ENCODE data around the gene RTL1. TPM values are rescaled to one million over a fixed set of nuclear protein-coding genes. Genes with fewer than 3 reads are reported as not detected.

RTL1 gene
- total and polyA plus RNA-seq, 2 of the 8 experiments (the other 6 are each of a cell fraction or from before 2014, with no cell fraction given): not detected

GRCh38 chr14:100873096-100873482 is 30.4 kb downstream of the RTL1 start:
- no CpG with 5 or more reads among the region's 3 CpGs for WGBS, 2 experiments (ENCODE audit: extremely low coverage in 1 of 2, insufficient coverage in 1 of 2, insufficient read length in 1 of 2, insufficient replicate concordance in 2 of 2, low coverage in 1 of 2, low lambda C conversion rate in 2 of 2, missing lambda C conversion rate in 1 of 2)
- Histone ChIP-seq H3K14ac (ENCODE audit: insufficient read length) (no peak overlapping the region), H3K4ac (replicated peaks; ENCODE audit: insufficient read length, low read depth, low read length) (no peak overlapping the region), H3K79me1 (ENCODE audit: low read depth, low read length) (no peaks in the 10 kb centered on the region), H3K9ac (replicated peaks in 1 of 4; ENCODE audit: extremely low read depth in 1 of 4, low read depth in 3 of 4, low read length in 3 of 4) (no peak overlapping the region), H2AK5ac (ENCODE audit: low read depth, low read length) (no peak overlapping the region), H2AFZ (ENCODE audit: low read length) (no peak overlapping the region), H3K27ac (ENCODE audit: low read depth, low read length) (no peak overlapping the region), H2BK5ac (ENCODE audit: low read depth, low read length) (no peak overlapping the region), H2BK20ac (ENCODE audit: low read length) (no peak overlapping the region), H3K23me2 (ENCODE audit: low read depth, low read length) (no peaks in the 10 kb centered on the region), H3K27me3 (replicated peaks in 1 of 4; ENCODE audit: control insufficient read depth in 3 of 4, extremely low read depth in 1 of 4, insufficient read depth in 3 of 4, low read length in 3 of 4) (no peaks in the 10 kb centered on the region), H3K4me1 (replicated peaks in 1 of 4; ENCODE audit: control insufficient read depth in 3 of 4, insufficient read depth in 4 of 4, low read length in 3 of 4) (peaks cover 0 to 2% (median 0%) of the 10 kb centered on the region in 4 experiments; a peak in 1 of 7 replicates), H4K5ac (ENCODE audit: insufficient read length, low read depth, low read length) (no peak overlapping the region), H2BK15ac (ENCODE audit: low read length) (no peak overlapping the region), H3K56ac (replicated peaks; ENCODE audit: insufficient read length, low read depth, low read length) (no peak overlapping the region), H3K79me2 (ENCODE audit: control insufficient read depth in 1 of 2, insufficient read depth in 2 of 2, low read length in 2 of 2) (no peaks in the 10 kb centered on the region), H2BK120ac (replicated peaks; ENCODE audit: low read depth, low read length) (no peak overlapping the region), H3K4me3 (ENCODE audit: extremely low read depth in 1 of 4, insufficient read depth in 2 of 4, low read depth in 3 of 4, low read length in 4 of 4) (no peak overlapping the region), H2BK12ac (ENCODE audit: low read depth, low read length) (no peak overlapping the region), H3K18ac (ENCODE audit: extremely low read depth, low read length) (no peak overlapping the region), H4K20me1 (replicated peaks in 1 of 2; ENCODE audit: control insufficient read depth in 1 of 2, insufficient read depth in 2 of 2, low read length in 2 of 2) (no peaks in the 10 kb centered on the region), H4K8ac (ENCODE audit: extremely low read depth, insufficient read depth, low read length) (no peak overlapping the region), H4K91ac (replicated peaks; ENCODE audit: insufficient read length, low read length) (no peak overlapping the region), H3K23ac (ENCODE audit: insufficient read length) (no peak overlapping the region), H3K9me3 (ENCODE audit: insufficient read depth in 2 of 2, low read depth in 1 of 2, low read length in 1 of 2) (0 out of 4 replicates have a peak, but pooled peaks cover 0 to 4% of the 10 kb centered on the region in 2 experiments), H3K4me2 (ENCODE audit: insufficient read depth in 1 of 2, low read depth in 2 of 2, low read length in 2 of 2) (no peak overlapping the region), H3K36me3 (ENCODE audit: control insufficient read depth in 2 of 4, insufficient read depth in 4 of 4, low read length in 3 of 4) (no peaks in the 10 kb centered on the region)
- ChIA-PET CTCF (ENCODE audit: partially characterized antibody) (interaction anchor here (0.8 to 1.5 kb wide), 2 partner anchors 22 to 24 kb away, joined by 3 to 6 read pairs; no protein-coding TSS in a partner anchor), POLR2A (ENCODE audit: partially characterized antibody) (no interaction called here)
- no peak for DNase-seq (ENCODE audit: low read depth in 1 of 2, low spot score in 2 of 2)
- no peak for FAIRE-seq
- TF ChIP-seq HDAC2 (IDR thresholded peaks at IDR 0.05; ENCODE audit: borderline replicate concordance in 1 of 2, low read depth in 2 of 2, low read length in 2 of 2) (no peak), EGR1 (IDR thresholded peaks at IDR 0.05; ENCODE audit: borderline replicate concordance, low read depth, low read length) (no peak), CEBPB (IDR thresholded peaks at IDR 0.05; ENCODE audit: low read depth, low read length) (no peak), SIRT6 (IDR thresholded peaks at IDR 0.05; ENCODE audit: low read length) (no peak), ZNF274 (IDR thresholded peaks at IDR 0.05; ENCODE audit: borderline replicate concordance, extremely low read depth, low read length) (no peak), POLR2AphosphoS5 (IDR thresholded peaks at IDR 0.05; ENCODE audit: low read depth, low read length) (no peak), RBBP5 (IDR thresholded peaks at IDR 0.05; ENCODE audit: borderline replicate concordance, low read depth, low read length) (no peak), TAF7 (optimal IDR thresholded peaks at IDR 0.05; ENCODE audit: borderline replicate concordance, low read depth, low read length) (no peak), SAP30 (IDR thresholded peaks at IDR 0.05; ENCODE audit: insufficient read depth, insufficient replicate concordance, low read length) (no peak), ASH2L (IDR thresholded peaks at IDR 0.05; ENCODE audit: low read length) (no peak), KDM4A (IDR thresholded peaks at IDR 0.05; ENCODE audit: low read depth, low read length, severe bottlenecking) (no peak), MAFK (IDR thresholded peaks at IDR 0.05; ENCODE audit: low read depth, low read length) (no peak), SP2 (IDR thresholded peaks at IDR 0.05; ENCODE audit: low read length) (no peak), CTBP2 (IDR thresholded peaks at IDR 0.05; ENCODE audit: borderline replicate concordance, insufficient read depth, insufficient read length, low read length) (no peak), SRF (IDR thresholded peaks at IDR 0.05; ENCODE audit: low read depth, low read length) (no peak)

Measured in H1 (cell line).